ENCODE results near the gene CYB561D2.
A peak's percentile ranks its signal among the peaks of the same experiment; 100 is the strongest.

The CYB561D2 gene

DNA sequence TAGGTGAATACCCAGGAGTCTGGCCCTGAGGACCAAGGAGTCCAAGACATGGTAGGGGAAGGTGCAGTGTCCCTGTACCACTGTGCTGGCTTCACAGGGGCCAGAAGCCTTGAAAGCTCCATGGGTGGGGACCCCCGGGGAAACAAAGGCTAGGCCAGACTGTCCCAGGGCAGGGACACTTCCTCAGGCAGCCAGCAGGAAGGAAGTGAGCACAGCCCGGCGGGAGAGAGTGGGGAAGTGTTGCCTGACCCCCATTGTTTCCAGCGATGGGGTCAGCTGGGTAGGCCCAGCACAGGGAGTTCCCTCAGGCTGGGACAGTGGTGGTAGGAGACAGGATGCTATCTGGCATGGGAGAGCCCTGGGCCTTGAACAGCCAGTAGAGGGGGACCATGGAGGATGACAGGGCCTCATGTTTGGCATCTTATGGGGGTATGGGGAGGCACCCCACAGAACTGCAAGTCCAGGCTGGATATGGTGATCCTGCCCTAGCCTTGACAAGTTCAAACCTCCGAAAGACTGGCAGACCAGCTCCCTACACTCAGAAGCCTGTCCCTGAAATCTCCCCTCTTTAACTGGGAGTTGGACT lies 27.0 kb upstream of the CYB561D2 start:
- DNase-seq: no peak

DNA sequence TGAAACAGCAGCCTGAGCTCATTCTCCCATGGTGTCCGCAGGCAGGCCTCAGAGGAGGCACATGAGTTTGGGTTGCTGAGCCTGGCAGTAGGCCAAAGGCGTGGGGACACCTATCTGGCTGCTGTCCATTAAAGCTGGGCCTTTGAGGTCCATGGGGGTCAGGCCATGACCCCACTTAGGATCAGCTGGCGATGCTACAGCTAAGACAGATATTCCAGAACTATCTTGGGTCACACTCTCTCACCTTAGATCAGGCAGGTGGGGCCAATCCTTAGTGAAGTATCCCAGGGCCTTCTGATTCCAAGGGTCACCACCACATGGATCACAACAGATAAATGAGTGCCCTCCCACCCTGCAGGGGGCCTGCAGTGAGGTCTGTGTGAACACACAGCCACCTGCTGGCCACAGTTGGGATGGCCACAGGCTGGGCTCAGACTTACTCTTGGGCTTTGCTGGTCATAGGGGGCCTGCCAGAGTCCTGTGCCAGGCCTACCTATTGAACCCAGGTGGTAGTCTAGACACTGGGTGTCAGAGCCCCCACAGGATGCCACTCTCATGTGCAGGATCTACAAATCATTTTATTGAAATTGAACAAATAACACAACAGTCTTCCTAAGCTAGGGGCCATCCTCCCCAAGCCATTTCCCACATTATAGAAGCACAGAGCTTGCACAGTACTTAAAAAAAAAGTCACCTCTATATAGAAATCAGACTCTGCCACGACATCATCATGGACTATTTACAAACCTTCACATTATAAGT lies 26.1 kb upstream of the CYB561D2 start:
- peak; percentile 70 for DNase-seq

DNA sequence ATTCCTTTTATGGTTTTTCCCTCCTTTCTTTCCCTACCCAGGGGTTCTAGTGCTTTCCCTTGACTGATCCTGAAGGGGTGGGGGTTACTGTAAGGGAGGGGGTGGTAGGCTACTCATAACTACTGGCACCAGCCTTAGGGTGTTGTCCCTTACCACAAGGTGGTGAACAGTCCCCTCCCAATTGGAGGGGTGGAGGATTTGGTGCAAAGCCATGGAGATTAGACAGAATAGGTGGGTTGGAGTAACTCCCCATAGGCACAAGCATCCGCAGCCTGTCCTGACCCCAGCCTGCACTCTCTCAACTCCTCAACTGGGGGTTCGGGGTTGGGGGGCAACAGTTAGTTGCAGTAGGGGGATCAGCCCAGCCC lies 25.6 kb upstream of the CYB561D2 start:
- DNase-seq: no peak

DNA sequence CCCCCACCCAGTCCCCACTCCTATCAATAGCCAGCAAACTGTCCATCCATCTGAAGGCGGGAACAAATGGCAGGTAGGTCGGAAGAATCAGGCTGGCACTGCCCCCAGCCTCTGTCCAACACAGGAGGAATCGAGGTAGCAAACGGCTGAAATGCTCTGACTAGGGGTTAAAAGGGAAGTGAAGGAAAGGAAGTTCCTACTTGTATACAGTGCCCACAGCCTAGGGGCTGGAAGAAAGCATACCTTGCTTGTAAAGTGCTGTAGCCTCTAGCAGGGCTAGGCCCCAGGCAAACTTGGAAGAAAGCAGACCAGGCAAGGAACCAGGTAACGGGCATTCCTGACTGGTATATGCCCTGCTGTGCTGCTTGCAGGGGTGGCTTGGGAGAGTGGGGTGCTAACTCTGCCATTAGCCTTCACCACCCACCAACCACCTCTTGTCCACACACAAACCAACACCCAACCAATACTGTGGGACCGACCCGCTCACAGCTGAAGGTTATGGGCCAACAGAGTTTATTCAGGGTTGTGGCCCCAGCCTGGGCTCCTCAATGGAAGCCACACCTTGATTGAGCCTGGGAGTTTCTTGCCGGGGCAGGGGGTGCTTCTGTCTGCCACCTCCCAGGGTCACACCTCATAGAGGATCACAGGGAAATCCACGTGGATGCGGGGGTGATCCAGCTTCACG lies 25.0 kb upstream of the CYB561D2 start:
- no peak for DNase-seq

DNA sequence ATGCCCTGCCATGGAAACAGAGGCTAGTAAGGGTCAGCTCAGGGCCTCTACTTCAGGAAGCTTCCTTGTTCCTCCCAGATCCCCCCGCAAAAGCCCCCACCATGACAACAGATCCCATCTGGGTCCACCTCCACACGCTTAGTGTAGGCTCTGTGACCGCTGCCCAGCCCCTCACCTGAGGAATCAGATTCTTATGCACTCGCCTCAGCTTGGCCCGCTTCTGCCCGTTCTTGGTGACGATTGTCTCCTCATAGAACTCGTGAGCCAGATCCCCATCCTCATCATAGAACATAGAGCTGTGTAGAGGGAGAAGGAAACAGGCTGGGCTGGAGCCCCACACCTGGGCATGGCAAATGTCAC lies 24.5 kb upstream of the CYB561D2 start:
- no peak for DNase-seq

DNA sequence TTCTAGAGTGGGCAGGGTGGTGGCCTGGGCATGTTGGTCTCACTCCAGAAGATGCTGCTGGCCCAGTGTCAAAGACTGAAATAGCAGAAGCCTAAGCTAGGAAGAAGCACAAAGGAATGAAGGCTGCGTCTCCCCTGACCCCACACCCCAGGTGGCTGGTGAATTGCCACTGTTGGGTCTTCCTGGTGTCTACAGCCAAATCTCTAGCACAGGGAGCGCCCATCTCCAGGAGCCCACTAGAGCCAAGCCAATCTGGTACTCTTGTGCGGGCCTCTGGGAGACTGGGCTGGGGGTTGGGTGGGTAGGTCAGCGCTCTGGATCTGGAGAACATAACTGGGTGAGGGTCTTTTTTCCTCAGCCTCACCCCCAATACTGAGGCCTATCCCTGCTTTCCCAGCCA lies 23.5 kb upstream of the CYB561D2 start:
- DNase-seq: no peak

DNA sequence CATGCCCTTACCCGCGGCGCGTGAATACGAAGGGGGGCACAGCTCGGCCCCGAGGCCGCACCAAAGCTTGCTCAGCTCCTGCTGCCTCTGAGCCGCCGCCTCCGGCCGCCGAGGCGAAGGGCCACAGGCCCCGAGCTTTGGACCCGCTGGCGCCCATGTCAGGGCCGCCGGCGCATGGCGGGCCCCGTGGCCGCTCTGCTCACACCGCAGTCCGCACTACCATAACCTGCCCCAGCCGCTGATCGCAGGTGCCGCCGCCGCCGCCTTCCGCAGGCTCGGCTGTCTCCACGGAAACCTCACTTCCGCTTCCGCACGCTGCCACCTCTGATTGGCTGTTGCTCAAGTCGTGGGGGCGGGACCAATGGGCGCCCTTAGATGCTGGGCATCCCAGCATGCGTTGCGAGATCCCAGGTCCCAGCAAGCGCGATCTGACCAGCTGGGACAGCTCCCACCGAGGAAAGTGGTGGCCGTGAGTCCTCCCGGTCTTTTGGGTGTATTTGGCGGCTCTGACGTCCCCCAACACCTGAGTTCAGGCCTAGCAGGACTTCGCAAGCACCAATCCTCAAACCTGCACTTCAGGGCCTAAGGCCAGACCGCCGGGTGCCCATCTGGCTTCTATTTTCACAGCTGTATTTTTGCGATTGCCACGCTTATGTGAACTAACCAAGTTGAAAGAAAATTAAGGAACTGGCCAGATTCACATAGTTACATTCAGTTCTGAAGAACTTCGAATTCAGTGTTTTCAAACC lies 22.5 kb upstream of the CYB561D2 start, which contains the start of gene TUSC2:
Gene TUSC2 (minus strand): TSS at position 281 of the 749 bp plus-strand sequence. CDS start 124 bp downstream, at position 157.
- peak; percentile 95 for DNase-seq

DNA sequence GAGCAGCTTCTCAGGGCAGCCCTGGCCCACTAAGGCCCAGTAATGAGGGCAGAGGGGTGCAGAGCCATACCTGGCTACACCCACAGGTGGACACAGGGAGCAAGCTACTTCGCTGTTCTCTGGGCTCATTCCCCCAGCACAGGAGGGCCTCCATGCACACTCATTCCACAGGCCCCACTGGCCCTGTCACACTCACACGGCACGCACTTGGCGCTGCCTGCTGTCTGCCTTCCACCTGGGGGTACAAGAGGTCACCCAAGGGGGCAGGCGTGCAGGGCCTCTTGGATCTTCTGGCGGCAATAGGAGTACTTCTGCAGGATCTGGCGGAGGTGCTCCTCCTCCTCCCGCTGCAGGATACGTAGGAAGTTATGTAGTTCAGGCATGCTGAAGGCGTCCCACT lies 20.3 kb upstream of the CYB561D2 start:
- DNase-seq: no peak

DNA sequence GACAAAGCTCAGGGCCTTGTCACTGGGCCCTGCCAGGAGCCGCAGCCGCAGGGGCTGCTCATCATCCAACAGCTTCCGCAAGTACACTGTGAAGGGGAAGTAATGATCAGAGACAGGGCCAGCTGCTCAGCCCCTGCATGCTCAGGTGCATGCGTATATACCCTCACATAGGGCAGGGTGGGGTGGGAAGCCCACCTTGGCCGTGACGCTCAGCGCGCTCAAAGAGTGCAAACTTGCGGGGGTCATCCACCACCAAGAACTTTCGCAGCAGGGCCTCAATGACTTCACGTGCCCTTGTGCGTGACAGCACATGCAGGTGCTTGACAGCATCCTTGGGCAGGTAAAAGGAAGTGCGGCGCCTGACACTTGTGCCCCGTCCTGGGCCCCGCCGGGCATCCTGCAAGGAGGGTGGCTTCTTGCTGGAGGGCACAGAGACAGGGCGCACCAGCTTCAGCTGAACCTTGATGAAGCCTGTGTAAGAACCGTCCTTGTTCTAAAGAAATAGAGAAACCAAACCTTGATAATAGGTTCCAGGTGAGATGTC lies 19.2 kb upstream of the CYB561D2 start:
- no peak for DNase-seq

DNA sequence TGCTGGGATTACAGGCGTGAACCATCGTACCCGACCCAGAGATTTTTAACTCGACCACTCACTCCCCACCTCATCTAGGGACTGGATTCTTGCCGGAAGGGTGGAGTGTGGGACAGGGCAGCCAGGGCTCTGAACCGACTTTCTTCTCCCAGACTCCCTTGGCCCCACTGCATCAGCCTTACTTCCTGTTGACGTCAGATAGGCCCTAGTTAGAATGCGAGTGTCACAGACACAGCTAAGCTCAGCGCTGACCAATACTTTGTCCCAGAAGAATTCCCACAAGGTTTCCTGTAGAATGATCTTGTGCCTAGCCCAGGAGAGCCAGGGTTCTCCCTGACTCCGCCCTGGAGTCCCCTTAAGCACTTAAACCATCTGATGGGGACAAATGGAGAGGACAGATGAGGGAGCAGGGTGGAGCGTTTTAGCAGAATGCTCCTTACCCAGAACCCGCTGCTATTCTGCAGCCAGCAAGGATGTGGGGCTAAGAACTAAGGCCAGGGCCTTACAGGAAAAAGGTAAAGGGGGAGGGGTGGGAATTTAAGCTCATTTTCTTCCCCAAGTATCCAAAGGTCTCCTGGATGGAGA lies 16.8 kb upstream of the CYB561D2 start:
- DNase-seq: no peak

DNA sequence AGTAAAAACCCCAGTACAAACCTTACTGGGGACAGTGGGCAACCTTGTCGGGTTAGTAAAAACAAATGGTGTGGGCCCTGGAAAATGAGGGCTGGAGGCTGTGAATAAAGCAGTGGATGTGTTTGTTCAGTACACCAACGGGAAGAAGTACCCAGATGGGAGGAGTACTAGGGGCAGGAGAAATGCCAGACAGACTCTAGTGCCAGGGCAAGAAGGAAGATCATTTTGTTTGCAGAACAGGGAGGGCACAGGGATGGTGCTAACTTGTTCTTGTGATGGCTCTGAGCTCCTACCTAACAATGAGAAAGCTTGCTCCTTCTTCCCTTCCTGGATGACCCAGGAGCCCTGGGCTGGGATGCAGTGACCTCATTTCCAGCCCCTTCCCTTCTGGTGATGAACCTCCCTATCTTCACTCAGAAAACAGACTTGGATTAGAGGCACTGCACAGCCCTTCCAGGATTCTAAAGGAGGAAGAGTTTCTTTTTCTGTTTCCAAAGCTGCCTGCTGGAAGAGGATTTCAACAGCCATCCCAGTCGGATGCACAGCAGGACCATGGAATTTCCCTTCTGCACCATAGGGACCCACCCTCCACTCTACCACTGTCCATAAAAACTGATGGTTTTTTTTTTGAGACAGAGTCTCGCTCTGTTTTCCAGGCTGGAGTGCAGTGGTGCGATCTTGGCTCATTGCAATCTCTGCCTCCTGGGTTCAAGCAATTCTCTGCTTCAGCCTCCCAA lies 16.2 kb upstream of the CYB561D2 start:
- no peak for DNase-seq

DNA sequence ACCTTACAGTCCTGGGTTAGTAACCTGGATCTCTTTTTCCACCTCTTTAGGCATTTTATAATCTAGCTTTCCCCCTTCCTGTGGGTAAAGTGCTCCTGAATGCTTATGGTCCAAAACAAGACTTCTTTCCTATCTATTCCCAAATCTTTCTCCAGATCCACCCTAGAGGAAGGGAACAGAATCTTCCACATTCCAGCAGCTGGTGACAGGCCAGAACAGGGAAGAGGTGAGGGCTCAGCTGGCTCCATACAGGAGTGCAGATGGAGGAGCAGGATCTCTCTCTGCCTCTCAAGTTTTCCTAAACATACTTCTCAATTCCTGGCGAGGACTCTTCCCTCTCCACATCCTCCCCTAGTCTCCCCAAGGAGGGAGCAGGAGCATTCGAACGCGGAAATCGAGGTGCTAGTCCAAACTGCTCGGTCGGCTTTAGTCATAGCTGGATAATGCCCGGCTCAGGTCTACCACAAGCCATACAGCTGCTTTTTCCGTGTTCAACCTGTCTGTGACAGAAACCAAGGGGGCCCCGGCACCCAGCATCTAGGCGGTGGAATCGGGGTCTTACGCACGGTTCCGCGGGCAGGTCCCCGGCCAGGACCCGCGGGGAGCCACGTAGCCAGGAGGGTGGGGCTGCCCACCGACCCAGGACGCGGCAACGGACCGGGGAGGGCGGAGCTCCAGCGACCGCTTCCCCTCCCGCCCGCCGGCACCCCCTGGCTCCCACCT lies 14.0 kb upstream of the CYB561D2 start:
- no peak for DNase-seq

DNA sequence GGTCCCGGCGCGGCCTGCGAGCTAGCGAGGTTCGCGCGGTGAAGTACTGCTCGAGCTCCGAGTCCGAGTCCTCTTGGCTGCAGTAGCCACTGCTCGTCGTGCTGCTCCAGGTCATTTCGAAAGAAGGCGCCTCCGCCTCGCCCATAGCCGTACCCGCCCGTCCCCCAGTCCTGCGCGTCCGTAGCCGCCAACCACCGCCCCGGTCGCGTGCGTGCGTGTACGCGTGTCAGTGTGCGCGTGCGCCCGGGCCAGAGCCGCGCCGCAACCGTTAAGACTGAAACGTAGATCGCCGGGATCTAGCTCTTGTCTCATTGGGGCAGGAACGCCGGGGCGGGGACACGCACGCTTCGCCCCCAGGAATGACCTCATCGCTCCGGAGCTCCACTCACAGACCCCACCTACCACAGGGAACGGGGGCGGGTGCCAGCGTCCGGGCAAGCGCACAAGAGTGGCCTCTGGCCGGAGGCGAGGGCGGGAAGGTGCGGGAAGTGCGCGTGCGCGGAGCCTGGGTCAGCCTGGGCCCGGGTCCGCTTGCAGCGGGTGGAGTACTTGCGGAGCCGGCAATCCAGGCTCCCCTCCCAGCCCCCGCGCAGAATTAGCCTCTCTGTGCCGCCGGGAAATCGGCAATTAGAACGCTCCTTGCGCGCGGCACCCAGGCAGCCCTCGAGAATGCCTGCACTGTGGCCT lies 13.3 kb upstream of the CYB561D2 start:
- DNase-seq: peak; percentile 95

DNA sequence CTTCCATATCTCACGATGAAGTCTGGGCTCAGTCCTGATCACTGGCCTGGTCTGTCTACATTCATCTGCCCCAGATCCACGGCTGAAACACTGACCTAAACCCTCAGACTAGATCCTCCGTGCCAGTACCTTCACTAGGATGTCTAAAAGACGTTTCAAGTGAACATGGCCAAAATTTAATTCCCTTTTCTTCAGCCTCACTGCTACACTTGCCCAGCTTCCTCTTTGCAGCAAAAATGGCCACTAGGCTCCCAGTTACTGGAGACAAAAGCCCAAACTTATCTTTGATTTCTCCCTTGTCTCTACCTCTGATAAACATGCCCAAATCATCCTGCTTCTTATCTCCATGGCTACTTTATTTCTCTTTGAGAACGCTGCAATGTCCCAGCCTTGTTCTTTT lies 11.7 kb upstream of the CYB561D2 start:
- no peak for DNase-seq

DNA sequence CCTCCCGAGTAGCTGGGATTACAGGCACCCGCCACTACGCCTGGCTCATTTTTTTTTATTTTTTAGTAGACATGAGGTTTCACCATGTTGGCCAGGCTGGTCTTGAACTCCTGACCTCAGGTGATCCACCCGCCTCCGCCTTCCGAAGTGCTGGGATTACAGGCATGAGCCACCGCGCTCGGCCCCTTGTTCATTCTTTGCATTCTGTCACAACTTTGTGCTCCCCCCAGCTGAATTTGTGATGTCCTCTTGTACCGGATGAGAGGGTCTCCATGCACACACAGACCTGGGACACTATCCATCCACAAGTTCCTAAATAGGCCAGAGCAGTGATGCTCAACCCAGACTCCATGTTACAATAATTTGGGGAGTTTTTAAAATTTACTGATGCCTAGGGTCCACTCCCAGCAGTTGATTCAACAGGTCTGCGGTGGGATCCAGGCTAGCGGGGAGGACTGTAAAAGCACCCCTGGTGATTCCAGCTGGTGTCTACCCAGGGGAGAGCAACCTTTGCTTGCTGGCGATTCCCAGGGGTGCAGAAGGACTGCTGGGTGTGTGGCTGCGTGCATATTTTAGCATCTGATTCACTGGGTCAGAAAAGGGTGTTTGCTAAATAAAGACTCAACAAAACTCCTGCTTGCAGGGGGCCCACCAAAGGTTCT lies 11.0 kb upstream of the CYB561D2 start:
- no peak for DNase-seq

DNA sequence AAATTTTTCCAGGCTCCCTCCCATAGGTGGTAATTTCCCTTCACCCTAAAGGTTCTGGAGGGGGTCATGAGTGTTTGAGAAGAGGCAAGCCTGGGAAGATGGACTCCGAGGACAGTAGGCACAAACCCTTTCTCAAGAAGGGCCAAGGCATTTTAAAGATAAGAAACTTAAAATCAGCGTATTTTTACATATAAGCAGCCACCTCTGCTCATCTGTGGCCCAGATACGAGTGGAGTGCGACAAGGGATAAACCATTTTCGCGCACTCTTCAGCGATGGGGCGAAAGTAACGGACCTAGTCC lies 10.6 kb upstream of the CYB561D2 start:
- no peak for DNase-seq

DNA sequence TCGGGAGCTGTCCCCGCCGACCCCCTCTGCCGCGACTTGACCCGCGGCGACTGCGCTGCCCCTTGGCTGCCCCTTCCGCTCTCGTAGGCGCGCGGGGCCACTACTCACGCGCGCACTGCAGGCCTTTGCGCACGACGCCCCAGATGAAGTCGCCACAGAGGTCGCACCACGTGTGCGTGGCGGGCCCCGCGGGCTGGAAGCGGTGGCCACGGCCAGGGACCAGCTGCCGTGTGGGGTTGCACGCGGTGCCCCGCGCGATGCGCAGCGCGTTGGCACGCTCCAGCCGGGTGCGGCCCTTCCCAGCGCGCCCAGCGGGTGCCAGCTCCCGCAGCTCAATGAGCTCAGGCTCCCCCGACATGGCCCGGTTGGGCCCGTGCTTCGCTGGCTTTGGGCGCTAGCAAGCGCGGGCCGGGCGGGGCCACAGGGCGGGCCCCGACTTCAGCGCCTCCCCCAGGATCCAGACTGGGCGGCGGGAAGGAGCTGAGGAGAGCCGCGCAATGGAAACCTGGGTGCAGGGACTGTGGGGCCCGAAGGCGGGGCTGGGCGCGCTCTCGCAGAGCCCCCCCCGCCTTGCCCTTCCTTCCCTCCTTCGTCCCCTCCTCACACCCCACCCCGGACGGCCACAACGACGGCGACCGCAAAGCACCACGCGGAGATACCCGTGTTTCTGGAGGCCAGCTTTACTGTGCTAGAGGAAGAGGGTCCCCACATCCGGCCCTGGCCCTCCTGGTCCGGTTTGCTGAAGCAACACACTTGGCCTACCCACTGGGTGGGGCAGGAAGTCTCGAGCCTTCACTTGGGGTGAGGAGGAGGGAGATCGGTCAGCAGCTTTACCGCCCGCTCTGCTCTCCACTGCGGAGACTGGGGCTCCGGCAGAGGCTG lies 10.0 kb upstream of the CYB561D2 start, which contains the start of gene RASSF1:
Gene RASSF1 (minus strand): TSS at position 389 of the 882 bp plus-strand sequence. CDS start 31 bp downstream, at position 358.
- peak; percentile 76 for DNase-seq

DNA sequence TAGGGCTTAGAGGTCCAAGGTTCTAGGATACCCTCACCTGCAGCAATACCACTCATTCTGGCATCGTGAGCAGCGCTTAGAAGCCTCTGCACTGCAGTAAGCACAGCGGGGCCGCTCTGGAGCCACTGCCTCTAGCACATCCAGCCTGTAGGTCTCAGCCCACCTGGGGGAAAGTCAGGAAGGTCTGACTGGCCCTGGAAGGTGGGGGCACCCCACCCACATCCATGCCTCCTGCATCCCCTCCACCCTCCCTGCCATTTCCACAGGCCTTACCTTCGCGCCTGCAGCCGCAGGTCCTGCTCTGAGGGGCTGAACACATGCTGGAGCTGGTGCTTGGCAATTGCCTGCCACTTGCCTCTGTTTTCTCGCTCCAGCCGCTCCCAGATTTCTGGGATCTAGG lies 9.1 kb upstream of the CYB561D2 start:
- no peak for DNase-seq

DNA sequence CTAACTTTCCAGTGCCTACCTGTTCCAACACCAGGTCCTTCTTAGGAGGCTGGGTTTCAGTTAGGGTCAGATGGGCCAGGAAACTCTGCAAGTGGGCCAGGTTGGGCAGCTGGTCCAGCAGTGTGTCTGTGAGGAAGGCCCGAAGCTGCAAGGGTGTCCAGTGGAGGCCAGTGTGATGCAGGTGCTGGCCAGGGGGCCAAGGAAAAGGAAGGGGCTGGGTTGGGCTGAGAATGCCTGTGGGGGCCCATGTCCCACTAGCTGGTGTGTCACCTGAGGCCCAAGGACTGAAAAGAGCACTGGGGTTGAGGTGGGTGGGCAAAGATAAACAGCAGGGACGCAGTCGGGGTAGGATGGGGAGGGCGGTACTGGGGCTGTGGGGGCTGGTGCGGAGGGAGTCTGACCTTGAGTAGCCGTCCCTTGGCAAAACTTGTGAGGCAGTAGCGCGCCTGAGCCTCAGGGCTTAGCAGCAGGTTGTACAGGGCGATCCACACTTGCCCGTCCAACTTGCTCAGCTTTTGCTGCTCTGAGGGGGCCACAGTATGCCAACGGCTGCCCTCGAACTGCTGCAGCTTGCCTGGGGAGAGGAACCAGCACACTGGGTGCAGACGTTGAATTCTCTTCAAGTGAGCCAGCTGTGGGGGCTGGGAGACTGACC lies 8.5 kb upstream of the CYB561D2 start:
- no peak for DNase-seq

All from CD4-positive, alpha-beta T cell treated with Interleukin-12 subunit alpha and Interleukin-12 subunit beta, for 1 hour (primary cell).